Prostate gland (tissue), 2 donors: ENCODE data around the gene GPR179.
"Not testable (repeated sequence)": the region's sequence is repeated elsewhere in the genome, so short reads cannot be mapped to it uniquely, and the experiment has no call there.

Experiments
- CTCF ChIP-seq, 4 experiments: fragments of 200-600 bp in 2 of 4; fragments of 450-650 bp in 2 of 4; sonication (generic) in 2 of 4; IDR thresholded peaks; 1 replicate in 3 of 4; 2 replicates in 1 of 4; pipeline ENCODE4 v1.5.1; 2016 to 2019; ENCODE audit warnings: antibody characterized with exemption in 4 of 4, mild to moderate bottlenecking in 2 of 4, moderate library complexity in 2 of 4
- POLR2A ChIP-seq: fragments of 450-650 bp; IDR thresholded peaks from one replicate; pipeline ENCODE4 v1.6.1; 2016; ENCODE audit warnings: antibody characterized with exemption, mild to moderate bottlenecking

- not testable (repeated sequence) for TF ChIP-seq CTCF (IDR thresholded peaks at IDR 0.05); POLR2A
Observed at GRCh38 chr17:38296834-38297517, 46.8 kb downstream of the GPR179 start, which contains the start of gene MRPL45.
